Measurements from ENCODE around the gene GAS2L1.

Gene GAS2L1

DNA sequence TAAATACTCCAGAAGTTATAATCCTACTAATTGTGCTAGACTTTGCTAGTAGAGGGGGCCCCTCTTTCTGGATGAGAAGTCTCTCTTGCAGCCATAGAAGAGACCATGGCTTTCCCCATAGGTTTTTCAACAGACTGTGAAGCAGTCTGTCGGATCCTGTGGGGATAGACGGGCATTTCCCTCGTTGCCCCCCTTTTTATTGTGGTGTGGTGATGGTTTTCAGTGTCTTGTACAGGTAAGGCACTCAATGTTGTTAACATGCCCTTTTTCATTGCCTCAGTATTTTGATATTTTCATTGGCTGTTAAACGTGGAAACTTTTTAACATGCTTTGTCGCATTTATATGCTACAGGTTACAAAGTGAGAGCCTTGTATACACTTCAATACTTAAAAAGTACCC lies 16.4 kb upstream of the GAS2L1 start:
- H3K4me3 ChIP-seq (ENCODE audit: low read depth, low read length), result no peak overlapping the region
- no peaks in the 10 kb centered on the region for H3K36me3 ChIP-seq (ENCODE audit: control insufficient read depth, insufficient read depth, low read length)
- no peak overlapping the region for H3K27ac ChIP-seq
- no peak overlapping the region for H3K9ac ChIP-seq
- H2AFZ ChIP-seq, result no peak overlapping the region
- H3K79me2 ChIP-seq, result peaks cover 3% of the 10 kb centered on the region
- H3K4me2 ChIP-seq (ENCODE audit: low read length), result no peak overlapping the region
- H3K4me1 ChIP-seq, result no peaks in the 10 kb centered on the region
- H3K27me3 ChIP-seq (ENCODE audit: control insufficient read depth, insufficient read depth, low read length), result no peaks in the 10 kb centered on the region
- H3K9me3 ChIP-seq (ENCODE audit: control insufficient read depth, low read length), result no peaks in the 10 kb centered on the region
- TF ChIP-seq, protein P1, sequence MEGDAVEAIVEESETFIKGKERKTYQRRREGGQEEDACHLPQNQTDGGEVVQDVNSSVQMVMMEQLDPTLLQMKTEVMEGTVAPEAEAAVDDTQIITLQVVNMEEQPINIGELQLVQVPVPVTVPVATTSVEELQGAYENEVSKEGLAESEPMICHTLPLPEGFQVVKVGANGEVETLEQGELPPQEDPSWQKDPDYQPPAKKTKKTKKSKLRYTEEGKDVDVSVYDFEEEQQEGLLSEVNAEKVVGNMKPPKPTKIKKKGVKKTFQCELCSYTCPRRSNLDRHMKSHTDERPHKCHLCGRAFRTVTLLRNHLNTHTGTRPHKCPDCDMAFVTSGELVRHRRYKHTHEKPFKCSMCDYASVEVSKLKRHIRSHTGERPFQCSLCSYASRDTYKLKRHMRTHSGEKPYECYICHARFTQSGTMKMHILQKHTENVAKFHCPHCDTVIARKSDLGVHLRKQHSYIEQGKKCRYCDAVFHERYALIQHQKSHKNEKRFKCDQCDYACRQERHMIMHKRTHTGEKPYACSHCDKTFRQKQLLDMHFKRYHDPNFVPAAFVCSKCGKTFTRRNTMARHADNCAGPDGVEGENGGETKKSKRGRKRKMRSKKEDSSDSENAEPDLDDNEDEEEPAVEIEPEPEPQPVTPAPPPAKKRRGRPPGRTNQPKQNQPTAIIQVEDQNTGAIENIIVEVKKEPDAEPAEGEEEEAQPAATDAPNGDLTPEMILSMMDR (IDR thresholded peaks at IDR 0.05), result no peak

DNA sequence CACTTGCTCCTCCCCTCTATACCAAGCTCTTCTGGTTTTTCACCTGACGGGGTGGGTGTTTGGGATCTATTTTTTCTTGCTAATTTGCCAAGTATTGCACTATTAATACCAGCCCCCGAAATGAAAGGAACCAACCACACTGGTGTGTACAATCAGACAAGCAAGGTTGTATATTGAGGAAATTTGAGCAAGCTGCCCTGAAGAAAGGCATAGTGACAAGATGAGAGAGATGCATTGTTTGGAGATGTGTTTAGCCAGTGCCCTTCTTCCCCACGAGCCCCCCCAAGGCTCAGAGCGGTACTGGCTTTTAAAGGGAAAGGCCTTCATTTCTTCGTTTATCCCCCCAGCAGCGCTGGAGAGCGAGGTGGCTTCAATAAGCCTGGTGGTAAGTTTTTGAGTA lies 15.2 kb upstream of the GAS2L1 start:
- Histone ChIP-seq H3K27me3 (ENCODE audit: control insufficient read depth, insufficient read depth, low read length) (no peaks in the 10 kb centered on the region), H3K36me3 (ENCODE audit: control insufficient read depth, insufficient read depth, low read length) (no peaks in the 10 kb centered on the region), H3K9ac (no peak overlapping the region), H3K4me1 (no peaks in the 10 kb centered on the region), H3K9me3 (ENCODE audit: control insufficient read depth, low read length) (no peaks in the 10 kb centered on the region), H3K27ac (no peak overlapping the region), H3K79me2 (peaks cover 3% of the 10 kb centered on the region), H3K4me2 (ENCODE audit: low read length) (no peak overlapping the region), H2AFZ (no peak overlapping the region), H3K4me3 (ENCODE audit: low read depth, low read length) (no peak overlapping the region)
- TF ChIP-seq, protein P1 (IDR thresholded peaks at IDR 0.05), result no peak

DNA sequence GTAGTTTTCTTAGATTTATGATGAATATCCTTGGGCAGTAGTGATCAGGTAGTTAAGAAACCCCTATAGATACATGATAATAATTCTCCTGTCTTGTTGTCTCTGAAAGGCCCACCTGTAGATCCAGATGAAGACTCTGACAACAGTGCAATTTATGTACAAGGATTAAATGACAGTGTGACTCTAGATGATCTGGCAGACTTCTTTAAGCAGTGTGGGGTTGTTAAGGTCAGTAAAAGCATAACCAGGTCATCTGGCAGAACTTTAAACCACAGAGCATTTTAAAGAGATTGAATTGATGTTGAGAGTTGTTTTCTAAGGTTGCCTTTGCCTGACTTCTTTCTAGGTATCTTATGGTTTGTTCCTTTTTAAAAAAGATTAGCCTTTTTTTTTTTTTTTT lies 14.1 kb upstream of the GAS2L1 start:
- Histone ChIP-seq H3K4me1 (no peaks in the 10 kb centered on the region), H2AFZ (no peak overlapping the region), H3K4me3 (ENCODE audit: low read depth, low read length) (no peak overlapping the region), H3K79me2 (peaks cover 3% of the 10 kb centered on the region), H3K36me3 (ENCODE audit: control insufficient read depth, insufficient read depth, low read length) (no peaks in the 10 kb centered on the region), H3K27me3 (ENCODE audit: control insufficient read depth, insufficient read depth, low read length) (no peaks in the 10 kb centered on the region), H3K9ac (no peak overlapping the region), H3K9me3 (ENCODE audit: control insufficient read depth, low read length) (no peaks in the 10 kb centered on the region), H3K27ac (no peak overlapping the region), H3K4me2 (ENCODE audit: low read length) (no peak overlapping the region)
- TF ChIP-seq, protein P1 (IDR thresholded peaks at IDR 0.05), result no peak

DNA sequence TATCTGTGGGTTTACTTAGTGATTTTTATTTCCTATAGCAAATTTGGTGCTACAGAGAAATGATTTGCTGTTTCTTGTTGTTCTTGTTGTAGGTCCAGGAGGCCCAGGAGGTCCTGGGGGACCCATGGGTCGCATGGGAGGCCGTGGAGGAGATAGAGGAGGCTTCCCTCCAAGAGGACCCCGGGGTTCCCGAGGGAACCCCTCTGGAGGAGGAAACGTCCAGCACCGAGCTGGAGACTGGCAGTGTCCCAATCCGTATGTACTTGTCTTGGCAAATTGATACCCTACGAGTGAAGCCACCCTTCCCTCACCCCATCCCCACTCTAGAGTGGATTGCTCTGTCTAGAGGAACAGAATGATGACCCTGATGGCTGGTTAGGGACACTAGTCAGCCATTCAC lies 7.8 kb upstream of the GAS2L1 start:
- TF ChIP-seq, protein P1 (IDR thresholded peaks at IDR 0.05), result no peak
- peaks cover 4% of the 10 kb centered on the region for H3K36me3 ChIP-seq (ENCODE audit: control insufficient read depth, insufficient read depth, low read length)
- no peak overlapping the region for H3K9ac ChIP-seq
- no peaks in the 10 kb centered on the region for H3K79me2 ChIP-seq
- no peak overlapping the region for H2AFZ ChIP-seq
- H3K27me3 ChIP-seq (ENCODE audit: control insufficient read depth, insufficient read depth, low read length), result no peaks in the 10 kb centered on the region
- no peak overlapping the region for H3K4me3 ChIP-seq (ENCODE audit: low read depth, low read length)
- no peak overlapping the region for H3K27ac ChIP-seq
- H3K4me2 ChIP-seq (ENCODE audit: low read length), result no peak overlapping the region
- H3K9me3 ChIP-seq (ENCODE audit: control insufficient read depth, low read length), result no peaks in the 10 kb centered on the region
- no peaks in the 10 kb centered on the region for H3K4me1 ChIP-seq

DNA sequence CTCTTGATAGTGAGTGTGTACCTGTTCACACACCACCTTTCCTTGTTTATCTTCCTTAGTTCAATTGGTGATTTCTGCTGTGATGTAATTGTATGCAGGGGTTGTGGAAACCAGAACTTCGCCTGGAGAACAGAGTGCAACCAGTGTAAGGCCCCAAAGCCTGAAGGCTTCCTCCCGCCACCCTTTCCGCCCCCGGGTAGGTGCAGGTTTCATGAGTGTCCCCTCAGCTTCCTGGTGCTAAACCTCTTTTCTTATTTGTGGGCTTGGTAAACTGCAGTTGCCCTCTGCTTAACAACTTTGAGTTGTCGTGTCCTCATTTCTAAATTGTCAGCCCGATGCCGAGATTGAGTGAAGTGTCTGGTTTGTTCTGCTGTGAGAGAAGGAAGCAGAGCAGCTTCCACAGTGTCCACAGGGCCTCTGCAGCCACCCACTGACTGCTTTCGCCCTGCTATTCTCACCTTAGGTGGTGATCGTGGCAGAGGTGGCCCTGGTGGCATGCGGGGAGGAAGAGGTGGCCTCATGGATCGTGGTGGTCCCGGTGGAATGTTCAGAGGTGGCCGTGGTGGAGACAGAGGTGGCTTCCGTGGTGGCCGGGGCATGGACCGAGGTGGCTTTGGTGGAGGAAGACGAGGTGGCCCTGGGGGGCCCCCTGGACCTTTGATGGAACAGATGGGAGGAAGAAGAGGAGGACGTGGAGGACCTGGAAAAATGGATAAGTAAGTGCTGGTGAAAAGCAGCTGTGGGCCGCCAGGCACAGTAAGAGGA lies 7.1 kb upstream of the GAS2L1 start:
- Histone ChIP-seq H3K27ac (no peak overlapping the region), H3K4me1 (no peaks in the 10 kb centered on the region), H3K4me3 (ENCODE audit: low read depth, low read length) (no peak overlapping the region), H3K27me3 (ENCODE audit: control insufficient read depth, insufficient read depth, low read length) (no peaks in the 10 kb centered on the region), H3K36me3 (ENCODE audit: control insufficient read depth, insufficient read depth, low read length) (peaks cover 4% of the 10 kb centered on the region), H3K4me2 (ENCODE audit: low read length) (no peak overlapping the region), H2AFZ (no peak overlapping the region), H3K9me3 (ENCODE audit: control insufficient read depth, low read length) (no peaks in the 10 kb centered on the region), H3K79me2 (no peaks in the 10 kb centered on the region), H3K9ac (no peak overlapping the region)
- TF ChIP-seq, protein P1 (IDR thresholded peaks at IDR 0.05), result no peak
